HG03108 (cell line): Measurements from ENCODE around the gene STK24.

Experiments used
- ATAC-seq: cut with Tn5 transposase; IDR thresholded peaks from one replicate; pipeline ENCODE4 v1.9.1; 2021; ENCODE audit warnings: moderate library complexity; ENCODE audit not compliant: unreplicated experiment

Gene STK24

GRCh38 chr13:98557937-98558792 lies 18.7 kb downstream of the STK24 start:
- ATAC-seq: no peak

DNA sequence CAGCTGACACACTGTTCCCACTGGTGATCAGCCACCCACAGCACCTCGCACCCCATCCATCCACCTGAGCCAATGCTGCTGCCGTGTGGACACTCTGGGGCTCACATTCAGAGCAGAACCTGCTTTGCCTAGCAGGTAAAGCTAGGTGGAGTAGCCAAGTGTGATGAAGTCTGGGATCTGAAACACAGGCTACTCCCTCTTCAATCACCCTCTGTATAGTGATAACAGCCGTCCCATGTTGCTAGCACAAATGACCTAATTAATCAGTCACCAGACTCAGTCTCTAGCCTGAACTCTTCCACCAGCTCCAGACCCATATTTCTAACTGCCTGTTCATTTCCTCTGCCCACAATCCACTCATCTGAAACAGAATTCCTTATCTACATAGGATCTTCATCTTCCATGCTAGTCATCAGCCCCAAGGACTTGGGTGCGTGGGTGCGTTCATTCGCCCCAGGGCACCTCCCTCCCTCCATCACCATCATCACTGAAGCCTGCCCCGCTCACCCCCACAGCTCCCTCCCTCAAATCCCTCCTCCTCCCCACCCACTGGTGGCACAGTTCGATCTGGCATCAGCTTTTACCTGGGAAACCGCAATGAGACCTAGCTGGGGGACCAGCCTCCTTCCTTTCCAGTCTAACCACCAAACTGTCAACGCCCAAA lies 19.8 kb downstream of the STK24 start:
- ATAC-seq: no peak

GRCh38 chr13:98556142-98556816 lies 20.6 kb downstream of the STK24 start:
- no peak for ATAC-seq

- ATAC-seq: peak; percentile 55
Observed at GRCh38 chr13:98549728-98550317, 27.1 kb downstream of the STK24 start.

DNA sequence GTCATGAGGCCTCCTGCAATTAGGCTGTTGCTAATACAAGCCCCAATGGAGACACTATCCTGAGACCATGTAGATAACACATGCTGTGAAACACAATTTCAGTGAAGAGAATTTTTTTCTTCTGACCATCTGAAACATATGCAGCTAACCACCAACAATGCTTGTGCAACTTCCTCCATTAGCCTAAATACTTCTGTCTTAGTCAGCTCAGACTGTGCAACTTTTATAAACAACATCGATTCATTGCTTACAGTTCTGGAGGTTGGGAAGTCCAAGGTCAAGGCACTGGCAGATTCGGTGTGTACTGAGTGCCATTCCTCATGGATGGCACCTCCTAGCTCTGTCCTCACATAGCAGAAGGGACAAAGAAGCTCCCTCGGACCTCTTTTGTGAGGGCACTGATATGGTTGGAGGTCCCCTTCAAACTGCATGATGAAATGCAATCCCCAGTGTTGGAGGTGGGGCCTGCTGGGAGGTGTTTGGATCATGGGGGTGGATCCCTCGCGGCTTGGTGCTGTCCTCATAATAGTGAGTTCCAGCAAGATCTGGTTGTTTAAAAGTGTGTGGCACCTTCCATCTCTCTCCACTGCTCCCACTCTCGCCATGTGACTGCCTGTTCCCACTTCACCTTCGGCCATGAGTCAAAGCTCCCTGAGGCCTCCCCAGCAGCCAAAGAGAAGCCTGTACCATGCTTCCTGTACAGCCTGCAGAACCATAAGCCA lies 27.7 kb downstream of the STK24 start:
- ATAC-seq: no peak

GRCh38 chr13:98548230-98548629 lies 28.7 kb downstream of the STK24 start:
- ATAC-seq: no peak

DNA sequence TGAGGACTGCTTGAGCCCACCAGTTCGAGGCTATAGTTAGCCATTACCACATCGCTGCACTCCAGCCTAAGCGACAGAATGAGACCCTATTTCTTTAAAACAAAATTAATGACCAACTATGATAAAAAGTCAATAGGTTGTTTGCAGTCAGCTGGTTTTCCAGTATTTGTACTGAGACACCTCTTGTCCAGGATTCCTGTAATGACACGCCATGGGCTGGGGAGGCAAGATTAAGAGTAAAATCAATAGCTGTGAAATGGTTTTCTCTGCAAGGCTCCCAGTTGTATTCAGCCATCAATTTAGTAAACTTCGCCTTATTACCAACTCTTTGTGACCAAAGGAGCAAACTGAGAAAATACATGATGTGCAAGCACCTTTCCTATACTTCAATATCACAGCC lies 29.5 kb downstream of the STK24 start:
- no peak for ATAC-seq

GRCh38 chr13:98546402-98546801 lies 30.5 kb downstream of the STK24 start:
- no peak for ATAC-seq

- ATAC-seq: no peak
Observed at GRCh38 chr13:98544104-98544710, 32.7 kb downstream of the STK24 start.

GRCh38 chr13:98543378-98544103 lies 33.4 kb downstream of the STK24 start:
- ATAC-seq: no peak

GRCh38 chr13:98542568-98543377 lies 34.1 kb downstream of the STK24 start:
- ATAC-seq: no peak

GRCh38 chr13:98541701-98542203 lies 35.2 kb downstream of the STK24 start:
- ATAC-seq: no peak

- no peak for ATAC-seq
Observed at GRCh38 chr13:98541191-98541590, 35.7 kb downstream of the STK24 start.

DNA sequence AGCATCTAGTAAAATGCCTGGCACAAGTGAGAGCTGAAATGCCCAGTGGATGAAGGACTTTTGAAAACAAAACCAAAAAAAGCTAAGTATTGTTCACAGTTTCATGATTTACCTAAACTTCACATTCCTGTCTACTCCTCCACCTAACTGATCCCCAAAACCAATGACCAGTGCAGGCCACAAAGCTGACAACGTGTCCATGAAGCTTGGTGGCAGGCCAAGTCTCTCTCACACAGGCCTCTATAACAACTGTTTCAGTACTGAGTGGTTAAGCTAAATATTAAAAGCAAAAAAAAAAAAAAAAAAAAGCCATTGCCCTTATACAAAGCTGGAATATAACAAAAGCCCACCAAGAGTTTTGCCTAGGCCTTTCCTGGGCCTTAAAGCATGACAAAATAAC lies 36.4 kb downstream of the STK24 start:
- no peak for ATAC-seq

GRCh38 chr13:98539666-98540065 lies 37.2 kb downstream of the STK24 start:
- no peak for ATAC-seq

- ATAC-seq: no peak
Observed at GRCh38 chr13:98538876-98539275, 38.0 kb downstream of the STK24 start.

DNA sequence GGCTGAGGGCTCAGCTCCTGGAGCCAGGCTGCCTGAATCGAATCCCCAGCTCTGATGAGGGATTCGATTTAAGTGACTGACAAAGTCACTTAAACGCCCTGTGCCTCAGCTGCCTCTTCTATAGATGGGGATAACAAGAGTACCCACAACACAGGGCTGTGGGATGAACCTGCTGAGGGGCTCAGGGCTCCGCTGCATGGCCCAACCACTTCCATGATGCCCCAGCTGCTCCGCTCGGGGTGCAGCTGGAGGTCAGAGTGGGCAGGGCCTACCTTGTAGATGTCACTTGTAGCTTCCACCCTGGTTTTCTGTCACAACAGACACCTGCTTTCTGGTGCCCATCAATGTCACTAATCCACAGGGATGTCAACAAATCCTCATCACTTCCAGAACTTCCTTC lies 39.2 kb downstream of the STK24 start:
- ATAC-seq: no peak

DNA sequence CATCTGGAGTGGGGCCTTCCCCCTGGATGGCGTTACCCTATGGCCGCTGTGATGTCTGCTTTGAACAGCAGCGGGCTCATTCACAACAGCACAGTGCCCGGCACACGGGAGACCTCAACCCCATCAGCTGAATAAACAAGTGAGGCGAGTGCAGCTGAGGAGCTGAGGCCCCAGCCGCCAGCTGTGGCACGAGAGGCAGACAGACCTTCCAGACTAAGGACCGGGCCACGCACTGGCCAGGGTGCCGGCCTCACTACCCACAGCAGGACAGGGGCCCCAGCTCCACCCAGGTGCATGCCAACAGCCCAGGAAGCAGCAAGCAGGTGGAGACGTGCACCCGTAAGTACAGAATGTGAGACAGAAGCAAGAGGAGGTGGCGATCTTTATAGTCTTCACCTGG lies 39.6 kb downstream of the STK24 start:
- ATAC-seq: no peak

DNA sequence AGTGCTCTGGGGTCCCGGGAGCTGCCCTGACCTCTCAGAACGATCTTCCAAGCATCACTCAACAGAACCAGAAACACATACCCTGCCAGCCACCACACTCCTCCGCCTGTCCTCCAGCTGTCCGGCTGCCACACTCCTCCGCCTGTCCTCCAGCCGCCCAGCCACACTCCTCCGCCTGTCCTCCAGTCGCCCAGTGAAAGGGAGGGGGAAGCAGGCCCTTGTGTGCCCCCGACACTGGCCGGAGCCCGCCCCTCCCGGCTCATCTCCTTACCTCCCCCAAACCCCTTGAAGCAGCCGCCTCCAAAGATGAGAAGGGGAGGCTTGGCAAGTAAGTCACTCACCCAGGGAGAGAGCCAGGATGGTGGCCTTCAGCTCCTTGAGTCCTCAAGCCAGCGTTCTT lies 40.2 kb downstream of the STK24 start:
- no peak for ATAC-seq
